ENCODE results near the gene SLC4A4.

GRCh38 chr4:71379126-71379525 is 40.3 kb downstream of the SLC4A4 start:
- TF ChIP-seq CTCF (IDR thresholded peaks at IDR 0.05; ENCODE audit: low read length), result no peak
- no peak for TF ChIP-seq EZH2 (IDR thresholded peaks at IDR 0.05; ENCODE audit: borderline replicate concordance, low read length)
